A673 (cell line): ENCODE data around the gene KIF26A. TPM values are rescaled to one million over a fixed set of nuclear protein-coding genes. Genes with fewer than 3 reads are reported as not detected.
A peak's percentile ranks its signal among the peaks of the same experiment; 100 is the strongest.

Experiments used
- BruUV-seq: library from RNA; stranded (reverse); fragments of 400-500 nt; replicated peaks from 2 replicates; lab custom pipeline; 2021; lab: Mats Ljungman, UMichigan
- CTCF ChIA-PET: fragments of 300-600 bp; sonication (Branson Sonifier 250); formaldehyde crosslinking; loops from one replicate; lab custom pipeline; 2022; ENCODE audit warnings: antibody characterized with exemption; lab: Charles Lee
- POLR2A ChIA-PET: fragments of 300-600 bp; sonication (Branson Sonifier 250); formaldehyde crosslinking; loops from one replicate; lab custom pipeline; 2022; ENCODE audit warnings: antibody characterized with exemption; ENCODE audit not compliant: low non-redundant PET; lab: Charles Lee
- DNase-seq: peaks from one replicate; pipeline ENCODE4 v3.0.0-alpha.2; 2015; ENCODE audit warnings: low spot score
- H3K27ac ChIP-seq: fragments of 200-600 bp; sonication (generic); 2 replicates; pipeline ENCODE4 v1.5.1; 2016; ENCODE audit warnings: mixed run types, low read depth, mild to moderate bottlenecking, mixed read lengths, antibody characterized with exemption, low read length; ENCODE audit not compliant: poor library complexity, severe bottlenecking
- H3K27me3 ChIP-seq: fragments of 200-600 bp; sonication (generic); replicated peaks from 2 replicates; pipeline ENCODE4 v1.6.1; 2017; ENCODE audit warnings: mixed run types, low read depth, mild to moderate bottlenecking, mixed read lengths, antibody characterized with exemption, low read length; ENCODE audit not compliant: insufficient read depth, poor library complexity
- H3K36me3 ChIP-seq: fragments of 200-600 bp; sonication (generic); 2 replicates; pipeline ENCODE4 v1.6.1; 2016; ENCODE audit warnings: mixed run types, mild to moderate bottlenecking, mixed read lengths, antibody characterized with exemption, low read length; ENCODE audit not compliant: insufficient read depth, poor library complexity, severe bottlenecking
- H3K4me1 ChIP-seq: fragments of 200-600 bp; sonication (generic); 2 replicates; pipeline ENCODE4 v1.6.1; 2017; ENCODE audit warnings: mixed run types, mild to moderate bottlenecking, mixed read lengths, antibody characterized with exemption, low read length; ENCODE audit not compliant: insufficient read depth, poor library complexity, severe bottlenecking
- H3K4me3 ChIP-seq: fragments of 200-600 bp; sonication (generic); 2 replicates; pipeline ENCODE4 v1.5.1; 2016; ENCODE audit warnings: low read depth, mixed run types, mild to moderate bottlenecking, mixed read lengths, low read length; ENCODE audit not compliant: poor library complexity, severe bottlenecking
- H3K9me3 ChIP-seq: fragments of 200-600 bp; sonication (generic); 2 replicates; pipeline ENCODE4 v1.6.1; 2016; ENCODE audit warnings: mixed run types, low read depth, mild to moderate bottlenecking, mixed read lengths, antibody characterized with exemption, low read length; ENCODE audit not compliant: poor library complexity, severe bottlenecking
- CTCF ChIP-seq: fragments of 300-800, 200-600 bp; sonication (generic); conservative IDR thresholded peaks from 2 replicates; pipeline ENCODE4 v1.5.1; 2017; ENCODE audit warnings: low read depth, mild to moderate bottlenecking, antibody characterized with exemption, low read length, moderate library complexity, mixed read lengths
- EZH2 ChIP-seq: fragments of 200-600 bp; sonication (generic); IDR thresholded peaks from 2 replicates; pipeline ENCODE4 v1.6.1; 2017; ENCODE audit warnings: borderline replicate concordance, low read depth, mild to moderate bottlenecking, mixed read lengths, antibody characterized with exemption, low read length; ENCODE audit not compliant: poor library complexity, severe bottlenecking
- intact Hi-C: fragments of 100-400 bp; cut with micrococcal nuclease; formaldehyde crosslinking; loops from one replicate; pipeline ENCODE4 v1.10.0; 2022; ENCODE audit not compliant: unreplicated experiment
- total RNA-seq: library from RNA; stranded (reverse); gene quantifications from 2 replicates; pipeline ENCODE4 v1.2.3, GENCODE V29; 2021

KIF26A gene
- total RNA-seq, 1 experiment from 2014 or later: 11.5 TPM

GRCh38 chr14:104138718-104139459 is 502 bp downstream of the KIF26A start:
- Histone ChIP-seq H3K4me1 (peaks cover 52% of the 10 kb centered on the region), H3K27me3 (peaks cover 30% of the 10 kb centered on the region), H3K4me3 (peak overlapping the region; percentile 73), H3K27ac (peak overlapping the region; percentile 73), H3K9me3 (no peaks in the 10 kb centered on the region), H3K36me3 (no peaks in the 10 kb centered on the region)
- intact Hi-C loops: loop anchor here (2.0 to 10.0 kb wide), 5 partner anchors 86 to 503 kb away; no protein-coding TSS in a partner anchor
- DNase-seq: no peak
- CTCF ChIA-PET: no interaction called here
- POLR2A ChIA-PET: no interaction called here
- no TSS peak for BruUV-seq
- TF ChIP-seq EZH2 (no peak), CTCF (no peak)

GRCh38 chr14:104139460-104140212 is 1.2 kb downstream of the KIF26A start:
- no peaks in the 10 kb centered on the region for H3K9me3 ChIP-seq
- ChIA-PET POLR2A (no interaction called here), CTCF (no interaction called here)
- DNase-seq: no peak
- H3K27me3 ChIP-seq: peaks cover 26% of the 10 kb centered on the region
- H3K4me1 ChIP-seq: peaks cover 45% of the 10 kb centered on the region
- H3K27ac ChIP-seq: no peak overlapping the region
- BruUV-seq: no TSS peak
- H3K36me3 ChIP-seq: no peaks in the 10 kb centered on the region
- H3K4me3 ChIP-seq: peak overlapping the region; percentile 73
- TF ChIP-seq EZH2 (no peak), CTCF (no peak)
- intact Hi-C loops: loop anchor here (2.0 to 10.0 kb wide), 5 partner anchors 85 to 503 kb away; no protein-coding TSS in a partner anchor

- ChIA-PET CTCF (no interaction called here), POLR2A (no interaction called here)
- H3K9me3 ChIP-seq: no peaks in the 10 kb centered on the region
- no peak for TF ChIP-seq CTCF
- no peak overlapping the region for H3K27ac ChIP-seq
- peaks cover 40% of the 10 kb centered on the region for H3K4me1 ChIP-seq
- H3K4me3 ChIP-seq: peak overlapping the region; percentile 73
- H3K27me3 ChIP-seq: peaks cover 21% of the 10 kb centered on the region
- no peaks in the 10 kb centered on the region for H3K36me3 ChIP-seq
- DNase-seq: no peak
- intact Hi-C loops: no loop called here
- BruUV-seq: no TSS peak
These were observed 1.8 kb downstream of the KIF26A start for GRCh38 chr14:104140213-104140462.
